Fibroblast of skin of scalp (primary cell): ENCODE data around the gene GFY.
"Not testable (repeated sequence)": the region's sequence is repeated elsewhere in the genome, so short reads cannot be mapped to it uniquely, and the experiment has no call there.

ENCODE experiments used
- DNase-seq: peaks from one replicate; pipeline ENCODE4 v3.0.0-alpha.2; 2013

GFY gene

DNA sequence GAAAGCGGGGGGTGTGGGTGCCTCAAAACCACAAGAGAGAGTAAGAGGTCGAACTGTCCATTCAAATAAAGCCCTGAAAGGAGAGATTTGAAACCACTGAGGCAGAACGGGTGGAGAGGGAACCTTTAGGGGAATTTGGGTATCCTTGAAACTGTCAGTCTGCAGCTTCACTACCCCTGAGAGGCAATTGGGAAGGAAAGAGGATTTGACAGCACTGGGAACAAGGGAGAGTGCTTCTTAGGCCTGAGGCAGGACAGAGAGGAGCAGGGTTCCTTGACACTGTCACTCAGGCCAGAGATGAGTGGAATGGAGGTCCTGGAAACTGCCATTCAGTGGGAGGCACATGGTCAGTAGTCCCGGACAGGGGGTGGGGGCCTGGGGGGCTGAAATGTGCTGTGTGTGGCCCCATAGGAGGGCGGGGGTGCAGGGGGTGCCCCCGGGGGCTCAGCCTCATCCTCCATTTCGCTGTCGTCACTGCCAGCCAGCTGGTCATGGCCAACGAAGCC, 5.0 kb downstream of the GFY start:
- no peak for DNase-seq

DNA sequence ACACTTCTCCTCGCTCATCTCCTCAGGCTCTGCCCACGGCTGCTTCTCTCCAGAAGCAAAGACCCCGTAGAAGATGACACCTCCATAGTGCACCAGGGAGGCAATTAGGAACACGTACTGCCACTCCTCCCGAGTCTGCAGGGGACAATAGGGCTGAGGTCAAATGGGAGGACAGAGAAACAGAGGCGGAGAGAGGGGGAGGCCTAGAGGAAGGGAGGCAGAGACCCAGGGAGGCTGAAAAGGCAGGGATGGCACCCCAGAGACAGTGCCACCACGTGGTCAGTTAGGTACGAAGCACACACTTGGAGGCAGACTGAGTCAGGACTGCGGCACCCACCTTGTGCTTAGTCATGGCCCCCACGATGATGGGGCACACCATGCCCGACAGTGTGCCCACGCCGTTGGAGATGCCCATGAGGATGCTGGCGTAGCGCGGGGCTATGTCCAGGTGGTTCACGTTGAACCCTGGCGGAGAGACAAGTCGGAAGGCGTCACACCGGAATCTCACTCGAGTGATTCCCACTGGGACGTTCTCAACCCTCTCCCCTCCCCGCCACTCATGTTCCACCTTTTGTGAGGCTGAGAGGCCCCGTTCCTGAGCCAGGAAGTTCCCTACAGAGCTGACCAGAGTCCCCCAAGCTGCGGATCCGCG, 5.6 kb downstream of the GFY start:
- no peak for DNase-seq

DNA sequence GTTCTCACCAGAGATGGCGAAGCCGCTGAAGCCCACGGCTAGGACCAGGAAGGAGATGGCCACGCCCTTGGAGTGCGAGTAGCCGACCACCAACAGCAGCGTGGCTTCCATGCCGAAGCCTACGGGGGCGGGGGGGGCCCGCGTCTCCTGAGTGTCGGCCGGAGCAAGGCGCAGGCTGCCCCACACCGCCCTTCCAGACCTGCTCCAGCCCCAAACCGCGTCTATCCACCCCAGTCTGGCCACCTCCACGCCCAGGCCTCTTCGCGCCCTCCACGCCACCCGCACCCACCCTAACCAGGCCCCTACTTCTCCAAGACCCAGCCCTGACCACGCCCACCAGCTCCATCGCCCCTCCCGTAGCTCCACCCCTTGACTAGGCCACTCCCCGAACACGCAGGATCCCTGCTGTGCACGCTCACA, 6.2 kb downstream of the GFY start:
- DNase-seq = no peak

DNA sequence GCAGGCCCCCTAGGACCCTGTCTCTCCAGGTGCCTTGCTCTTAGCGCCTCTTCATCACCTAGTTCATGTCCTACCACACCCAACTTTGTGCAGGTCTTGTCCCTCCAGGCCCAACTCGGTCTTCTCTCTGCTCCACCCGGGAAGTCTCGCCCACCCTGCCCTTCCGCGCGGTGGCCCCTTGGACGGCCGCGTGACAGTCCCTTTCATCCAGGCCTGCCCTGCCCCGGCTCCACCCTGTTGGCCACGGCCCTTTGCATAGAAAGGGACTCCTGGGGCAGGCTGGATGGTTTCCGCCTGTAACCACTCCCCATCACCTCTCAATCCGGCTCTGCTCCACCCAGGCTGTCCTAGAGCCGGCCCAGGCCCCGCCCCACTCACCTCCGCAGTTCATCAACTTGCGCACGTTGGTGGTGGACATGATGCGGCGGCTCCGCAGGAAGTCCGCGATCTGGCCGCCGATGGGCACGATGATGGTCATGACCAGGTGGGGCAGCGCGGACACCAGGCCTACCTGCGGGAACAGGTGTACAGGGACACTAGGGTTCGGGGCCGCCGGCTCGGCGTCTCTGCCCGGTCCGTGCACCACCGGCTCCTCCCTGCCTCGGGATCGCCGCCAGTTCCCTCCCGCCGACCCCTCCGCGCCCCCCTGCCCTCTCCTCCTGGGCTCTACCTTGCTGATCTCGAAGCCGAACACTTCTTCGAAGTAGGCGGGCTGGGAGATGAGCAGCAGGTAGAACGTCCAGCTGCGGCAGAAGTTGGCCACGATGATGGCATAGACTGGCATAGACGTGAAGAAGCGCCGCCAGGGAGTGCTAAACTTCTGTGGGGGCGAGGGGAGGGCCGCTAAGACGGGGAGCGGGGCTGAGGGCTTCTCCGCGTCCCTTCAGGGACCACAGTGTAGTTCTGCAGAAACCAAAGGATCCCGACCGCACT, 7.2 kb downstream of the GFY start:
- DNase-seq = no peak

DNA sequence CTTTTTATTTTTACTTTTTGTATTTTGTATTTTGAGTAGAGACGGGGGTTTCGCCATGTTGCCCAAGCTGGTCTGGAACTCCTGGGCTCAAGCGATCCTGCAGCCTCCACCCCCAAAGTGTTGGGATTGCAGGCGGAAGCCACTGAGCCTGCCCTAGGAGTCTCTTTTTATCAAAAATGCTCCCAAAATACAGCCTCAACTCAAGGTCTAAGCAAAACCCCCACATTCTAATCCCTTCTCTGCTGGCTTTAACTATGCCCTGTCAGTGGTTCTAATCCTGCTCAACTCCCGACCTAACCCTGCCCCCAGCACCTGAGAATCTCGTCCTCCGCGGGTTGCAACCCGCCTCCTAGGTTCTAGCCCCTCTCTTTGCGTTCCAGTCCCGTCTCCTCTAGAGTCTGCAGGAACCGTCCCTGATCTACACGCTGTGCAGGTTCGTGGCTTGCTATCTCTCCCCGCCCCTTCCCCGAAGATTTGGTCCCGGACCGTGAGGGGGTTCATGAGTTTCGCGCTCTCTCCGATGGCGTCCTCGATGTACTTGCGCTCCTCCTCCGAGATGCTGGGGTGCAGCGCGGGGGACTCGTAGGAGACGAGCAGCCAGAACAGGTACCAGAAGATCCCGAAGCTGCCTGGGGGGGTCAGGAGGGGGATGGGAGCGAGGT, 8.2 kb downstream of the GFY start:
- no peak for DNase-seq

DNA sequence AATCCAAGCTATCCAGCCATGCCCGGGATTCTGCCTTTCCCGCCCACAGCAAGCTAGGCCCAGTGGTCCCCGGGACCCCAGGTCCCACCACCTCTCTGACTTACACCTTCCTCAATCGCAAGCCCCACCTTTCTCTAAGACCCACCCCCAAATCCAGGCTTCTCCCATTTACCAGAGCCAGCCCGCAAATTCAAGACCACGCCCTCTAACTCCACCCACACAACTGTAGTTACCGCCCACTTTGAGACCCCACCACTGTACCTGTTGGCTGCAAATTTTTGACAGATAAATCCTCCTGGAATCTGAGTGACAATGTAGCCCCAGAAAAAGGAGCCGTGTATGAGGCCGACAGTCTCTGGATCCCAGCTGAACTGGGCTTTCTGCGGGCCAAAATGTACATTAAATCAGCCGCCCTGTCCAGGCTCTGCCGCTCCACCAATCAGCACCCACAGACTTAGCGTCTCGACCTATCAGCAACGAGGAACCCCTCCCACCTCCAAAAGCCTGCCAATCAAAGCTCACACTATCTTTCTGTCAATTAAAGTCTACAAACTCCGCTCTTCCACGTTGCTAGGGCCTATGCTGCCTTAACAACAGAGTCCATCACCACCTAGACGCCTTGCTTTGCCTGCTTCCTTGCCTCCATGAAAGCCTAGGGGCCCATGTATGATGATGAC, 9.9 kb downstream of the GFY start:
- no peak for DNase-seq

DNA sequence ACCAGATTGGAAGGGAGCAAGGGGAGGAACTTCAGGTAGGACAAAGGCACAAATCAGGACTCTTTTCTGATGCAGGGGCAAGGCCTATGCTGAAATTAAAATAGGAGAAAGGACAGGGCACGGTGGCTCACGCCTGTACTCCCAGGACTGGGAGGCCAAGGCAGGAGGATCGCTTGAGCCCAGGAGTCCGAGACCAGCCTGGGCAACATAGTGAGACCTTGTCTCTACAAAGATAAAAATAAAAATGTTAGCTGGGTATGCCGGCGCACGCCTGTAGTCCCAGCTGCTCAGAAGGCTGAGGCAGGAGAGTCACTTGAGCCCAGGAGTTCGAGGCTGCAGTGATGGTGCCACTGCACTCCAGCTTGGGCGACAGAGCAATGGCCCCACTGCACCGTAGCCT, 10.5 kb downstream of the GFY start:
- DNase-seq = no peak

DNA sequence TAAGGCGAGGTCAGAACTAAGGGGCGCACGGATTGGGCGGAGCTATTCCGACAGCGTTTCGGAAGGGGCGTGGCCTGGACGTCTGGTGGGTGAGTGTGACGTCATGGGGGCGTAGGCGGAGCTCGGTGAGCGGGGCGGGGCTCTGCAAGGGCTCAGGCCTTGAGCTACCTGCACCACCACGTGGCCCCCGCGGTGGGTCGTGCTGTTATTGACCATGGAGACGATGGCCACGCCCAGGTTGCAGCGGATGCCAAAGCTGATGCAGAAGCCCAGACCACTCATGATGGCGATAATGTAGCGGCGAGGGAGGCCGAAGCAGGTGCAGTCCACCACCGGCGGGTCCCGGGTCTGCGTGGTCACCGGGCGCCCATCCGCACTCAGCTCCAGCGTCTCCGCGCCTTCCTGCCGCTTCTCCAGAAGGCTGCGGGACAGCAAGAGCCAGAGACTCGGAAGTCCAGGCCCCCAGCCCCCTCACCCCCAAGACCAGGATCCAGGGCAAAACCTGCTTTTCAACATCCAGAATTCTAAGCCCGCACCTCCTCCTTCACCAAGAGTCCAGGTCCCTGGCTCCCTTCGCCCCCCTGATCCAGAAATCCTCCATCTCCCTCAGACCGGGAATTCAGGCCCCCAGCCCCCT, 11.3 kb downstream of the GFY start:
- no peak for DNase-seq

DNA sequence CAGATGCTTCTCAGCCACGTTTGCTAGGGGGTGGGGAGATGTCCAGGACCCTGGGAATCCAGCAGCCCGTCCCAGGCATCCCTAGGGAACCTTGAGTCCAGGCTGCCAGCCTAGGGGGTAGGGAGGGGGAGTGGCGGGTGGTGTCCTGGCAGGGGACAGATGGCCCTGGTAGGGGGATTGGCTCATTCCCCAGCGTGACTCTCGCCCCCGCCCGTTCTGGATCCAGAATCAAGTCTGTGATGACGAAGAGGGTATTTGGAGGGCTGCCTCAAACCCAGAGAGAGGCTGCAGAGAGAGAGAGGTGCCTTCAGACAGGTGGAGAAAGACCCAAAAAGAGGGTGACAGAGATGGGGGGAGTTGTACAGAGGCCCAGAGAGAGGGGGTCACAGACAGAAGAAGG, 12.0 kb downstream of the GFY start:
- no peak for DNase-seq

DNA sequence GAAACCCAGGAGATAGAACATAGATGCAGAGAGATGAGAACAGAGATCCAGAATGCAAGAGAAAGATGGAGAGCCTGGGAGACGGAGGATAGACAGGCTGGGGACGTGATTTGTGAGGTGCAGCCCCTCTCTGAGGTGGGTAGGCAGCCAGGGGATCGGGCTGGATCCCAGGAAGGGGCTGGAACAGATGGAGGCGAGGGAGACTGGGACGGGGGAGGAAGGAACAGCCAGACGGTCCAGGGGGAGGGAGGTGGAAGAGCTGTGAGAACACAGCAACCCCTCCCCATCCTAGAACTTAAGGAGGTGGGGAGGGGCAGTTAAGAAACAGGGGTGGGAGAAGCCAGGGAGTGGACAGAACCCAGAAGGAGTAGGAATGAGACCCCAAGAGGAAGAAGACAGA, 13.1 kb downstream of the GFY start:
- DNase-seq = no peak

DNA sequence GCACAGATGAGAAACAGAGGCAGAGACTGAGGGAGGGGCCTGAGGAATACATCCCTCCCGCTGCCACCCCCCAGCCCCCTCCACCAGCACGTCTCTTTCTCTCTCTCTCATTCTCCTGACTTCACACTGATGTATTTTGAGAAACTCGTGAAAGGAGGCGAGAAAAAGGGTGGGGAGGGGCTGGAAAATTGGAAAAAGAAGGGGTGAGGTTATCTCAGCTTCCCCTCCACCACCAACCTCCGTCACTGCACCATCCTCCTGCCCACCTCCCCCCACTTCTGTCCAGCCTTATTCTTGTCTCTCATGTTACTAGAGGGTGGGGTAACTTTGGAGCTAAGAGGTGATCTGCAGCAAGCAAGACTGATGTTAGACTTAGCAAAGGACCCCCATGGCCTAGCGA, 14.6 kb downstream of the GFY start:
- DNase-seq = no peak

DNA sequence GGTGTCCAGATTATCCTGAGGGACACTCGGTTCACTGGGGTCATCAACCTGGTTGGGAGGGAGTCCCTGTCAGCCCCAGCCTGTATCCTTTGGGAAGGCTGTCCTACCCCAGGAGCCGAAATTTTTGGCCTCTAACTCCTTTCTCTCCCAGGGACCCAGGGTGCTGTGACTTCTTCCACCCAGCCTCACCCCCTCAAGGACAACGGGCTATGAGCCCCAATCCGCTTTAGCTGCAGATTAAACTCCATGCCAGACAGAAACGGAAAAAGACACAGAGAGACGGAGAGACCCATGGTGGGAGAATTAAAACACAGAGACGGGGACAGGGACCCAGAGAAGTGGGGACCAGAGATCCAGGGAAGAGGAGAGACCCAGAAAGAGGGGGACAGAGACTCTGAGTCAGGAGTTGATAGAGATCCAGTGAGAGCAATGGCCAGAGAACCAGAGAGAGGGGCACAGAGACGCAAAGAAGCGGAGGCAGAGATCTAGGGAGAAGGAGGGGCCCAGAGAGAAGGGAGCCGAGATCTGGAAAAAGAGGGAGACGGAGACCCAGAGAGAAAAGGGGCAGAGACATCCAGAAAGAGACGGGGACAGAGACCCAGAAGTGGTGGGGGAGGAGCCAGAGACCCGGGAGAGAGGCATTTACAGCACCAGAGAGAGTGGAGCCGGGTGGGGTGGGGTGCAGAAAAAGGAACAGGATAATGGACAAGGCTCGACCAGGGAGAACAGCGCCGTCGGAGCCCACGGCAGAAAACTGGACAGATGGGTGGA, 15.4 kb downstream of the GFY start:
- DNase-seq = no peak

DNA sequence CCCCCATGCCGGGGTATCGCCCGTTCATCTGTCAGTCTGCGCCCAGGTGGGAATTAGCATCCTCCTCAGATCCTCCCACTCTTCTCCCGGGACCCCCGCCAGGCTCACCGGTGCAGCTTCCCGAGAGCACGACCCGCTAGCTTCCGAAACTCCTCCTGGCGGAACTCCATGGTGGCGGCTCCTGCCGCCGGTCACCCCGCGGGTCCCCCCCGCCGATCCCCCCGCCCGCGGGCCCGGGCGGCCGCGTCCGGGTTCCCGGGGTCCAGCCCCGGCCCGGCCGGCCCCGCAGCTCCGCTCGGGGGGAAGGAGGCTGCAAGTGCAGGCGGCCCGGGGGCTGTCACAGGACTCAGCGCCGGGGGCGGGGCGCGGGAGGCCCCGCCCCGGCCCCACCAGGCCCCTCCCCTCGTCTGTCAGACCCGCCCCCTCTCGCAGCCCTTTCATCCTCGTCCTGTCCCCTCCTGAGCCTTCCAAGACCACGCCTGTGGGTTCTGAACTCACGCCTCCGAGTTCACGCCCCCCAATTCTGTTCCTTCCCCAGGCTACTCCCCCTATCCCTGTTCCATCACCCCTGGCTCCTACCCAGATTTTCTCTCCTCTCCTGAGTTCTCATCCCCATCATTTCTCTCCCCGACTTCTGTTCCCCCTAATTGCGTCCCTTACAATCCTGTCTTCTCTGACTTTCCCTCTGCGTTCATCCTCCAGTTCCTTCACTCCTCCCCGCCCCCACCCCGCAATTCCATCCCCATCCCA, 16.2 kb downstream of the GFY start, which contains the start of gene SLC17A7:
Gene SLC17A7, minus strand, starts transcription at position 318 of the 750 bp plus-strand sequence. Its CDS starts 148 bp downstream, at position 170.
- DNase-seq = no peak

DNA sequence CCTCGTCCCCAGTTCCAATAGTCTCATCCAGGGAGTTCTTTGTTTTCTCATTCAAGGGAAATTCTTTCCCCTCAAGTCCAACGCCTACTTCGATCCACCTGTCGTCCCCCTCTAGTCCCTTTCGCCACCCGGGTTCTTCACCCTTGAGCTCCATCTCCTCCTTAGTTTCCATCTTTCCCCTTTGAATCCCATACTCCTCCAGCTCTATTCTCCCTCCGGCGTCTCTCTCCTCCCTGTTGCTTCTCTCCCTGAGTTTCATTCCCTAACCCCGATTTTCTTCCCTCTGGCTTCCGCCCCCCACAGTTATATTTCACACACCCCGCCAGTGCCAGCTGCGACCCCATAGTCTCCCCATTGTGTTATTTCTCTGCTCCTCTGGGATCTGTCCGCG, 16.8 kb downstream of the GFY start:
- no peak for DNase-seq

DNA sequence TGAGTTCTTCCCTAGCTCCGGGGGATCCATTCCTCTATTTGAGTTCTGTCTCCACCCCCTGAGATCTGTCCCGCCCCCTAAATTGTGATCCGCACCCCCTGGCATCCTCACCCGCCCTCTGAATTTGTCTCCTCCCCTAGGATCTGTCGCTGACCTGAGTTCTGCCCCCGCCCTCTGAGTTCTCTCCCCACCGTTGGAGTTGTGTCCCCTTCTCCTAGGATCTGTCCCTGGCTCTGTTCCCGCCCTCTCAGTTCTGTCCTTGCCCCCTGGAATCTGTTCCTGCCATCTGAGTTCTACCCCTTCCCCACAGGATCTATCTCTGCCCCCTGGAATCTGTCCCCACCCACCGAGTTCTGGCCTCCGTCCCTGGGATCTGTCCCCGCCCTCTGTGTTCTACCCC, 17.2 kb downstream of the GFY start:
- no peak for DNase-seq

DNA sequence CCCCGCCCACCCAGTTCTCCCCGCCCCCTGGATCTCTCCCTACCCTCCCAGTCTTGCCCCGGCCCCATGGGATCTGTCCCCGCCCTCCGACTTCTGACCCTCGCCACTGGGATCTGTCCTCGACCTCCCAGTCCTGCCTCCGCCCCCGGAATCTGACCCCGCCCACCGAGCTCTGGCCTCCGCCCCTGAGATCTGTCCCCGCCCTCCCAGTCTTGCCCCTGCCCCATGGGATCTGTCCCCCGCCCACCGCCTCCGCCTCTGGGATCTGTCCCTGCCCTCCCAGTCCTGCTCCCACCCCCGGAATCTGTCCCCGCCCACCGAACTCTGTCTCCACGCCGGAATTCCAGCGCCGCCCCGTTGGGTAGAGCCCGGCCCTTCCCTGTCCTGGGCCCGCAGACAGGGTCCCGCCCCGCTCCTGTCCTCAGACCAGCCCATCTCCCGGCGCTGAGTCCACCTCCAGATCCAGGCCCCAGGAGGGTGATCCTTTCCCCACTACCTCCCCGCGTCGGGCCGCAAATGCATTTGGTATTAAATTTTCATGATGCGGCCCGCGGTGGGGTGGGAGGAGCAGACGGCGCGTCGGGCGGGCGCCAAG, 17.7 kb downstream of the GFY start:
- DNase-seq = peak; percentile 93

DNA sequence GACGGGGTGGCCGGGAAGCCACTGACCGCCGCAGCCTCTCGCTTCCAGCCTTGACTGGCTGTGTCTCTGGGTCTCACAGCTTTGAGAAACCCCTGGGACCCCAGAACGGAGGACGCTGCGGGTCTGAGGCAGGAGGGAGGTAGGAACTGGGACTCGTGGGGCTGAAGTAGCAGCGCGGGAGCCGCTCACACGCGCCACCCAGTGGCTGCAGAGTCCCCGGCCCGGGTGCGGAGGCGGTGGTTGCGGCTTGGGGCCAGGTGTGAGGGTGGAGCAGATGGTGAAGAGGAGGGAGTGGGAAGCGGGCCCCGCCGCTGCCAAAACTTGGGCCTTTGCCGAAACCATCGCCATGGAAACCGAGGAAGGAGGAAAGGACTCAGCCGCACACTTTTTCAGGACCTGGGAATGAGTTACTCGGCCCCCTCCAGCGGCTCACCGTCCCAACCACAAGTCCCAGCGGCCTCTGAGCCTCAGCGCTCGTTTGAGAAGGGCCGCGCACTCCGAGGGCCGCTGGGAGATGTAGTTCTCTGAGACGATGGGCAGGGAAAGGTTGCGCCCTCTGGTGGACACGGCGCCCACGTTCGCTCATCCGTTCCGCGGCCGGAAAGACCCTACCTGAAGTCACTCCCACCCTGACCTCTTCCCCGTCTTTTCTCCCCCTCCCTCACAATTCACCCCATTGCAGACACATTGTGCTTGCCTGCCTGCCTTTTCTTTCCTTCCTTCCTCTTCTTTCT, 18.3 kb downstream of the GFY start:
- DNase-seq = peak; percentile 95

DNA sequence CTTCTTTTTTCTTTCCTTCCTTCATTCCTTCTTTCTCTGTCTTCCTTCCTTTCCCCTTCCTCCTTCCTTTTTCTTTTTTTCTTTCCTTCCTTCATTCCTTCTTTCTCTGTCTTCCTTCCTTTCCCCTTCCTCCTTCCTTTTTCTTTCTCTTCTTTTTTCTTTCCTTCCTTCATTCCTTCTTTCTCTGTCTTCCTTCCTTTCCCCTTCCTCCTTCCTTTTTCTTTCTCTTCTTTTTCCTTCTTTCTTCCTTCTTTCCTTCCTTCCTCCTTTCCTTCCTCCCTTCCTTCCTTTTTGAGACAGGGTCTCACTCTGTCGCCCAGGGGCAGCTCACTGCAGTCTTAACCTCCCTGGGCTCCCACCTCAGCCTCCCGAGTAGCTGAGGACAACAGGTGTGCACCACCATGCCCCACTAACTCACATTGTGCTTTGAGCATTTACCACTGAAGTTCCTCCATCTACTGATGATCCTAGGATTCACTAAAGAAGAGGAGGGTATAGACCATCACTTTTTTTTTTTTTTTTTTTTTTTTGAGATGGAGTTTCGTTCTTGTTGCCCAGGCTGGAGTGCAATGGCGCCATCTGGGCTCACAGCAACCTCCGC, 19.0 kb downstream of the GFY start:
- not testable (repeated sequence) for DNase-seq

DNA sequence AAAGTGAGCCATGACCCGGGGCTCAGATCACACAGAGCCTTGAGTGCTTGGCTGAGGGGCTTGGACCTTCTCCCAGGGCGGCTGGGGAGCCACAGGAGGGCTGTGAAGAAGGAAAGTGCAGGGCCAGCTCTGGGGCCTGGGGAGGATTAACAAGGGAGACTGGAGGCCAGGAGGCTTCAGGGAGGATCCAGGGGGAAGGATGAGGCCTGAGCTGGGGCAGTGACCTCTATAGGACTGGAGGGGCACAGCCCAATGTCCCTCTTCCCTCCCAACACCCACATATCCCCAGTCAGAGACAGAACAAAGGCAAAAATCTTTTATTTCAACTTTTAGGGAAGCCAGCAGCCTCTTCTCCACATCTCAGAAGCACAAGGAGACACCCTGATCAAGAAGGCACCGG, 20.8 kb downstream of the GFY start:
- no peak for DNase-seq
